GM19467 (cell line): ENCODE results near the gene NME5.
"Not testable (repeated sequence)": the region's sequence is repeated elsewhere in the genome, so short reads cannot be mapped to it uniquely, and the experiment has no call there.

Source experiments
- ATAC-seq: cut with Tn5 transposase; IDR thresholded peaks from one replicate; pipeline ENCODE4 v1.9.1; 2021; ENCODE audit warnings: mild to moderate bottlenecking, moderate library complexity; ENCODE audit not compliant: unreplicated experiment

Gene NME5

GRCh38 chr5:138082033-138082432 is 57.2 kb downstream of the NME5 start:
- no peak for ATAC-seq

GRCh38 chr5:138078006-138078643 is 61.1 kb downstream of the NME5 start:
- no peak for ATAC-seq

GRCh38 chr5:138077064-138077696 is 62.0 kb downstream of the NME5 start:
- no peak for ATAC-seq

GRCh38 chr5:138070026-138070425 is 69.2 kb downstream of the NME5 start:
- ATAC-seq, result not testable (repeated sequence)

- ATAC-seq, result no peak
These were observed 70.3 kb downstream of the NME5 start for GRCh38 chr5:138068742-138069600.

GRCh38 chr5:138067945-138068344 is 71.3 kb downstream of the NME5 start:
- ATAC-seq, result no peak
